HT1080 (cell line): ENCODE measurements around the gene SSNA1. TPM values are rescaled to one million over a fixed set of nuclear protein-coding genes. Genes with fewer than 3 reads are reported as not detected.

ENCODE experiments used
- DNase-seq: peaks from one replicate; pipeline ENCODE4 v3.0.0-alpha.2; 2015; ENCODE audit warnings: low read depth
- total RNA-seq: library from RNA; depleted of rRNA; stranded (reverse); fragments of >200 nt; shearing (Covaris generic); gene quantifications from 2 replicates; pipeline ENCODE4 v1.2.3, GENCODE V29; 2014

The SSNA1 gene
- total RNA-seq, 1 experiment from 2014 or later = 101 TPM

DNA sequence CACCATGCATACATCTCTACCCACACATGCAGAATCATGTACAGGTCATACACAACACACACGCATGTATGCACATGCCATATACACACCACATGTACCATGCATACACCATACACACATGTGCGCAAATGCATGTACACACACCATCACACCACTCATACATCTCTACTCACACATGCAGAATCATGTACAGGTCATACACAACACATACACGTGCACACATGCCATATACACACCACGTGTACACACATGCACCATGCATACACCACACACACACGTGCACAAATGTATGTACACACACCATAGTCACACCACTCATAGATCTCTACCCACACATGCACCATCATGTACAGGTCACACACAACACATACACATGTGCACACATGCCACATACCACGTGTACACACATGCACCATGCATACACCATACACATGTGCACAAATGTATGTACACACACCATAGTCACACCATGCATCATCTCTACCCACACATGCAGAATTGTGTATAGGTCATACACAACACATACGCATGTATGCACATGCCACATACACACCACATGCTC lies 35.6 kb upstream of the SSNA1 start:
- no peak for DNase-seq

GRCh38 chr9:137156567-137157375 lies 31.7 kb upstream of the SSNA1 start:
- no peak for DNase-seq

GRCh38 chr9:137157618-137158415 lies 30.7 kb upstream of the SSNA1 start:
- DNase-seq = no peak

- DNase-seq = no peak
Observed at GRCh38 chr9:137158625-137159024, 29.9 kb upstream of the SSNA1 start.

DNA sequence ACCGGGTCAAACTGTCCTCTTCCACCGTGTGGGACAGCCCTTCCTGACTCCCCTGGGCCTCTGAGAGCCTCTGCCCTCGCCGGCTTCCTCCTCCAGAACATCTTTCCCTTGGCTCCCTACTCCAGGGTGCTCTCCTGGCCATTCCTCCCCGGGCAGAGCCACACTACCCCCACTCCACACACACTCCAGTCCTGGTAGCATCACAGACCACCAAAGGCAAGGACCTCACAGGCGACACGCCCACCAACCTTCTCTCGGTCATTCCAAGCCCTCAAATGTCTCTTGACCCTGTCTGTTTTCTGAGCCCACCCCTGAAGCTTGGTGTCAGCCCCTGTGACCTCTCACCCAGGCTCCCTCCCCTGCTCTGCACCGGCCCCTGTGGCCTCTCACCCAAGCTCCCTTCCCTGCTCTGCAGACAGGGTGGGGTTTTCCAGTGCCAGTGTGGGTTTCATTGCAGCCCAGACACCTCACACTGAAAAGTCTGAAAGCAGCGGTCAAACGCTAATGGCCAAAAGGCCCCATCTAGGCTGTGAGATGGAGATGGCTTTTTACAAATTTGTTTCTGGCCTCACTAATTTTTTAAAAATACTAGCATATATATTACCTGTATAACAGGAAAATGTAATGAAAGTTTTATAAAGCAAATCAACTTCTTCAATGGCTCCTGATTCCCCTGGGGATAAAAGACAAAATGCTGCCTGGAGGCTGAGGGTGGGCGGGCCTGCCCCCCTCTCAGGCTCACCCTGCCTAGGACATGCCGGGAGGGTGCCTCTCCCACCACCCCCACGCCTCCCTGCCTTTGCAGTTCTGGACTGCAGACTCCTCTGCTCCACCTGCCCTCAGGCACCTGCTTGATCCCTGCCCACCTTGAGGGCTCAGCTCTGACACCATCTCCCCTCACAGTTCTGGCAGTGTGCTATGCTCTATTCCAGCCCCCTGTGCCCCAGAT lies 29.1 kb upstream of the SSNA1 start:
- no peak for DNase-seq

GRCh38 chr9:137160054-137160425 lies 28.4 kb upstream of the SSNA1 start:
- DNase-seq = no peak

DNA sequence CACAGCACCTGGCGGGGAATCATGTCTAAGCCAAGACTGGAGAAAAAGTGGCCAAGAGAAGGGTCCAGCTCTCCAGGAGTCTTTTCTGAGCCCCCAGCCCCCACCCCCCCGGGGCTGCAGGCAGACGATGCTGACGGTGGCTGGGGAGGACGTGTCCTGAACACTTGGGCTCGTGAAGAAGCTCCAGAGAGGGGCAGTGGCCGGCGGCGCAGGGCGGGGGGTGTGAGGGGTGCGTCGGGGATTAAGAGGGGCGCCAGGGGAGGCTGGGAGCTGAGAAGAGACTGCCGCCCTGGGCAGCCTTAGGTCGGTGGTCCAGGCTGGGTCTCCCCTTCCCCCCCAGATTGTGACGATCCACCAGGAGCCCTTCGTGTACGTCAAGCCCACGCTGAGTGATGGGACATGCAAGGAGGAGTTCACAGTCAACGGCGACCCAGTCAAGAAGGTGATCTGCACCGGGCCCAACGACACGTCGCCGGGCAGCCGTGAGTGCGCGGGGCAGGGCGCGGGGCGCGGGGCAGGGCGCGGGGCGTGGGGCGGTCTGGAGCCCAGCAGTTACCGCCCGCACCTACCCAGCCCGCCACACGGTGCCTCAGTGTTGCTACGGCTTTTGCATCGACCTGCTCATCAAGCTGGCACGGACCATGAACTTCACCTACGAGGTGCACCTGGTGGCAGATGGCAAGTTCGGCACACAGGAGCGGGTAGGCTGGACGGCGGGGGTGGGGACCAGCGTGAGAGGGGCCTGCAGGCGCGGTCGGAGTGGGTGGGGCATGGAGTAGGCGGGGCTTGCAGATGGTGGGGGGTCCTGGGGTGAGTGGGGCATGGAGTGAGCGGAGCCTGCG lies 27.5 kb upstream of the SSNA1 start:
- no peak for DNase-seq

DNA sequence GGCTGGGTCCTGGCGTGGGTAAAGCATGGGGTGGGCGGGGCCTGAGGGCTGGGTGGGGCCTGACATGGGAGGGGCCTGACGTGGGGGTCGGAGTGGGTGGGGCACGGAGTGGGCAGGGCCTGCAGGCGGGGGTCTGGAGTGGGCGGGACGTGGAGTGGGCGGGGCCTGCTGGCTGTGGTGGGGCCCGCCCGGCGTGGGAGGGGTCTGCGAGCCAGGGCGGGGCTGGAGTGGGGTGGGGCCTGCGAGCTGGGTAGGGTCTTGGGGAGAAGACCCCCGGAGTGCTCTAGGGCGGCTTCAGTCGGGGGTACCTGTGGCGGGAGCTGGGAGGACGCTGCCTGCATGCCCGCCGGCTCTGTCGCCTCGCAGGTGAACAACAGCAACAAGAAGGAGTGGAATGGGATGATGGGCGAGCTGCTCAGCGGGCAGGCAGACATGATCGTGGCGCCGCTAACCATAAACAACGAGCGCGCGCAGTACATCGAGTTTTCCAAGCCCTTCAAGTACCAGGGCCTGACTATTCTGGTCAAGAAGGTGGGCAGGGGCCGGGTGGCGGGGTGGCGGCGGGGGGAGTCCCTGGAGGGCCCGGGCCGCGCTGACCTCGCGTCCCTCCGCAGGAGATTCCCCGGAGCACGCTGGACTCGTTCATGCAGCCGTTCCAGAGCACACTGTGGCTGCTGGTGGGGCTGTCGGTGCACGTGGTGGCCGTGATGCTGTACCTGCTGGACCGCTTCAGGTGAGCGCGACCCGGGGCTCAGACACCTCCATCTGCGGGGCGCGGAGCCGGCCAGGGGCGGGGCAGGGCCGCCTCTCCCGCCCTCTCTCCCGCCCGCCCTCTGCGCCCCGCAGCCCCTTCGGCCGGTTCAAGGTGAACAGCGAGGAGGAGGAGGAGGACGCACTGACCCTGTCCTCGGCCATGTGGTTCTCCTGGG lies 26.7 kb upstream of the SSNA1 start:
- no peak for DNase-seq

DNA sequence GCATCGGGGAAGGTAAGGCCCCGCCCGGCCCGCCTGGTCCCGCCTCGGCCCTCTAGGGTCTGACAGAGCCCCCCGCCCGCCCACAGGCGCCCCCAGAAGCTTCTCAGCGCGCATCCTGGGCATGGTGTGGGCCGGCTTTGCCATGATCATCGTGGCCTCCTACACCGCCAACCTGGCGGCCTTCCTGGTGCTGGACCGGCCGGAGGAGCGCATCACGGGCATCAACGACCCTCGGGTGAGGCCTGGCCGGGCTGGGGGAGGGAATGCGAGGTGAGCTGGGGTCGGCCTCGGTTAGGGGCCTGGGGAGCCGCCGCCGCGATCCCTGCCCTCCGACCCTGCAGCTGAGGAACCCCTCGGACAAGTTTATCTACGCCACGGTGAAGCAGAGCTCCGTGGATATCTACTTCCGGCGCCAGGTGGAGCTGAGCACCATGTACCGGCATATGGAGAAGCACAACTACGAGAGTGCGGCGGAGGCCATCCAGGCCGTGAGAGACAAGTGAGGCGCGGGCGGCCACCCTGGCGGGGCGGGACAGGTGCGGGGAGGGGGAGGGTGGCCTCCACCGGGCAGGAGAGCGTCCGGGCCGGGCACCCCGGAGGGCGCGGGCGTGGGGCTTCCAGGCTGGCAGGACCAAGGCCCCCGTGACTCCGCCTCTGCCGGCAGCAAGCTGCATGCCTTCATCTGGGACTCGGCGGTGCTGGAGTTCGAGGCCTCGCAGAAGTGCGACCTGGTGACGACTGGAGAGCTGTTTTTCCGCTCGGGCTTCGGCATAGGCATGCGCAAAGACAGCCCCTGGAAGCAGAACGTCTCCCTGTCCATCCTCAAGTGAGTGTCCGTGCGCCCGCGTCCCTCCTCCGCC lies 25.7 kb upstream of the SSNA1 start:
- no peak for DNase-seq

- DNase-seq = no peak
Observed at GRCh38 chr9:137163365-137163715, 25.1 kb upstream of the SSNA1 start.

DNA sequence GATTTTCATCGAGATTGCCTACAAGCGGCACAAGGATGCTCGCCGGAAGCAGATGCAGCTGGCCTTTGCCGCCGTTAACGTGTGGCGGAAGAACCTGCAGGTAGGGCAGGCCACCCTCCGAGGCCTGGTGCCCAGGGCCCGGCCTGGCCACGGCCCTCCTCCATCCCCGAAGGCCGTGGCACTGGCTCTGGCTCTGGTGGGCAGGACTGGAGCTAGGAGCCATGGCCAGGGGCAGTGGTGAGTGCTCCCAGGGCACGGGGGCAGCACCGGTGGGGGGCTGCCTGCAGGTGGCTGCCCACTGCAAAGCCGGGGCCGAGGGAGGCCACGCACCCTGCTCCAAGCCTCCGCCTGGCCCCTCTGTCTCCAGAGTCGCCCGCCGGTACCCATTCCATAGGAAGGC lies 24.7 kb upstream of the SSNA1 start:
- no peak for DNase-seq

GRCh38 chr9:137164370-137165249 lies 23.9 kb upstream of the SSNA1 start:
- DNase-seq = no peak

DNA sequence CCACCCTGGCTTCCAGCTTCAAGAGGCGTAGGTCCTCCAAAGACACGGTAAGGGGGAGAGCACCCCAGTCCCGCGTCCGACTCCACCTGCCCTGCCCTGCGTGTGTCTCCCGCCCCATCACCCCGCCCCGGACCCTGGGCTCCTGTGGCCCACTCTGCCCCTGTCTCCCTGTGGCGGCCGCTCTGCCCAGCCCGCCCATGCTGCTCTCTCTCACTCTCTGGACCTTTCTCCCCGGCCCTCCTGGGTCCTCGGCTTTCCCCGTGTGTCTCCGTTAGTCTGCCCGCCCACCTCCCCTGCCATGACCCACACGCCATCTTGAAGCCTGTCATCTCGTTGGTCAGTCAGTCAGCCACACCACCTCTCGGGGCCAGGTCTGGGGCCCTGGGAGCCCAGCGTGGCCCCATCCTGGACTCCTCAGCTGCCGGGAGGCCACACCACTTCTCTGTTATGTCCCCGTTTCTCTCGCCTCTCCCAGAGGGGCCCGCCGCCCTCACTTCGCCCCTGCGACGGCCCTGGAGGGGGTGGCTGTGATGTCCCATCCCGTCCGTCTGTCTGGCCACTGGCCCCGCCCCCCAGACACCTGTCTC lies 23.1 kb upstream of the SSNA1 start:
- DNase-seq = no peak

- no peak for DNase-seq
Observed at GRCh38 chr9:137166380-137167229, 21.9 kb upstream of the SSNA1 start.

GRCh38 chr9:137167277-137167746 lies 21.2 kb upstream of the SSNA1 start:
- DNase-seq = no peak
